Ishikawa (cell line): ENCODE data around the gene FAM180A.

Experiments used
- CEBPB ChIP-seq: IDR thresholded peaks from 2 replicates; pipeline ENCODE4 v1.6.1; 2012
- CREB1 ChIP-seq: IDR thresholded peaks from 2 replicates; pipeline ENCODE4 v1.6.1; 2012; ENCODE audit warnings: low read depth
- MAX ChIP-seq: IDR thresholded peaks from 2 replicates; pipeline ENCODE4 v1.6.1; 2012
- TAF1 ChIP-seq: IDR thresholded peaks from 2 replicates; pipeline ENCODE4 v1.6.1; 2012; ENCODE audit warnings: low read depth, mild to moderate bottlenecking
- TCF12 ChIP-seq: IDR thresholded peaks from 2 replicates; pipeline ENCODE4 v1.6.1; 2012; ENCODE audit warnings: low read depth
- TEAD4 ChIP-seq: IDR thresholded peaks from 2 replicates; pipeline ENCODE4 v1.6.1; 2012
- USF1 ChIP-seq: IDR thresholded peaks from 2 replicates; pipeline ENCODE4 v1.6.1; 2012

GRCh38 chr7:135707570-135707966 lies 41.0 kb downstream of the FAM180A start:
- TF ChIP-seq TAF1 (no peak), USF1 (no peak), TCF12 (no peak), TEAD4 (no peak), CREB1 (no peak), MAX (no peak), CEBPB (no peak)
